BE2C (cell line): ENCODE measurements around the gene PKNOX2.

Experiments used
- DNase-seq: peaks from one replicate; pipeline ENCODE4 v3.0.0-alpha.2; 2020
- H3K27me3 ChIP-seq: fragments of 250-450 bp; sonication (Bioruptor Pico); 2 replicates; pipeline ENCODE4 v1.5.1; 2020; ENCODE audit warnings: mild to moderate bottlenecking
- H3K36me3 ChIP-seq: fragments of 250-450 bp; sonication (Bioruptor Pico); 2 replicates; pipeline ENCODE4 v1.5.1; 2020; ENCODE audit warnings: mild to moderate bottlenecking
- H3K4me1 ChIP-seq: fragments of 250-450 bp; sonication (Bioruptor Pico); 2 replicates; pipeline ENCODE4 v1.5.1; 2020
- H3K4me3 ChIP-seq: 2 replicates; pipeline ENCODE4 v1.5.1; 2011; ENCODE audit warnings: low read depth, low read length
- H3K9me3 ChIP-seq: fragments of 250-450 bp; sonication (Bioruptor Pico); 2 replicates; pipeline ENCODE4 v1.5.1; 2020
- CTCF ChIP-seq: IDR thresholded peaks from 2 replicates; pipeline ENCODE4 v1.5.1; 2012; ENCODE audit warnings: mild to moderate bottlenecking, low read depth, low read length

The PKNOX2 gene

GRCh38 chr11:125429807-125430678 lies 265.5 kb downstream of the PKNOX2 start:
- DNase-seq: no peak
- H3K27me3 ChIP-seq: peaks cover 16% of the 10 kb centered on the region
- no peaks in the 10 kb centered on the region for H3K4me1 ChIP-seq
- no peak for TF ChIP-seq CTCF
- H3K9me3 ChIP-seq: no peaks in the 10 kb centered on the region
- no peak overlapping the region for H3K4me3 ChIP-seq
- H3K36me3 ChIP-seq: no peaks in the 10 kb centered on the region

GRCh38 chr11:125431009-125431408 lies 266.5 kb downstream of the PKNOX2 start:
- TF ChIP-seq CTCF: no peak
- Histone ChIP-seq H3K4me3 (no peak overlapping the region), H3K27me3 (peaks cover 15% of the 10 kb centered on the region), H3K4me1 (no peaks in the 10 kb centered on the region), H3K9me3 (no peaks in the 10 kb centered on the region), H3K36me3 (no peaks in the 10 kb centered on the region)
- no peak for DNase-seq

GRCh38 chr11:125431481-125431880 lies 266.9 kb downstream of the PKNOX2 start:
- H3K27me3 ChIP-seq: peaks cover 10% of the 10 kb centered on the region
- no peak for TF ChIP-seq CTCF
- no peak overlapping the region for H3K4me3 ChIP-seq
- no peak for DNase-seq
- H3K36me3 ChIP-seq: no peaks in the 10 kb centered on the region
- no peaks in the 10 kb centered on the region for H3K9me3 ChIP-seq
- H3K4me1 ChIP-seq: no peaks in the 10 kb centered on the region

- Histone ChIP-seq H3K4me1 (no peaks in the 10 kb centered on the region), H3K4me3 (no peak overlapping the region), H3K36me3 (no peaks in the 10 kb centered on the region), H3K27me3 (peaks cover 7% of the 10 kb centered on the region; the same call in 1 of the 2 replicates), H3K9me3 (no peaks in the 10 kb centered on the region)
- TF ChIP-seq CTCF: peak; percentile 68
- DNase-seq: peak; percentile 45
Observed at GRCh38 chr11:125433454-125434121, 269.0 kb downstream of the PKNOX2 start.

- no peak for TF ChIP-seq CTCF
- H3K9me3 ChIP-seq: no peaks in the 10 kb centered on the region
- no peaks in the 10 kb centered on the region for H3K4me1 ChIP-seq
Observed at GRCh38 chr11:125435461-125436238, 271.1 kb downstream of the PKNOX2 start.

More at GRCh38 chr11:125435461-125436238, 271.1 kb downstream of the PKNOX2 start:
- Histone ChIP-seq H3K36me3 (no peaks in the 10 kb centered on the region), H3K4me3 (no peak overlapping the region), H3K27me3 (peaks cover 7% of the 10 kb centered on the region; the same call in 1 of the 2 replicates)
- no peak for DNase-seq
